H1 (cell line): ENCODE results near the gene RPRD1A. TPM values are rescaled to one million over a fixed set of nuclear protein-coding genes. Genes with fewer than 3 reads are reported as not detected.
A peak's percentile ranks its signal among the peaks of the same experiment; 100 is the strongest.

ENCODE experiments used
- CTCF ChIA-PET: fragments of 300-600 bp; sonication (Branson Sonifier 250); formaldehyde crosslinking; loops from one replicate; lab custom pipeline; 2021; ENCODE audit not compliant: partially characterized antibody; lab: Charles Lee
- POLR2A ChIA-PET: fragments of 300-600 bp; sonication (Branson Sonifier 250); formaldehyde crosslinking; loops from one replicate; lab custom pipeline; 2021; ENCODE audit warnings: inconsistent platforms; ENCODE audit not compliant: partially characterized antibody; lab: Charles Lee
- DNase-seq, 2 experiments: peaks; one replicate each; pipeline versions ENCODE4 v3.0.0 to v3.0.0-alpha.2; 2010 to 2022; ENCODE audit warnings: low spot score in 2 of 2, low read depth in 1 of 2, mixed read lengths in 1 of 2
- FAIRE-seq: peaks from 2 replicates; lab custom pipeline; 2011; peaks lifted over from hg19 to GRCh38; lab: Jason Lieb, UNC
- H2AFZ ChIP-seq: 2 replicates; pipeline ENCODE4 v1.8.1; 2012; ENCODE audit warnings: low read length, inconsistent platforms
- H2AK5ac ChIP-seq: 2 replicates; pipeline ENCODE4 v1.6.1; 2013; ENCODE audit warnings: low read depth, low read length
- H2BK120ac ChIP-seq: replicated peaks from 2 replicates; pipeline ENCODE3; 2013; ENCODE audit warnings: low read depth, low read length, inconsistent platforms
- H2BK12ac ChIP-seq: 2 replicates; pipeline ENCODE4 v1.6.1; 2013; ENCODE audit warnings: low read depth, low read length
- H2BK15ac ChIP-seq: 2 replicates; pipeline ENCODE4 v1.6.1; 2013; ENCODE audit warnings: low read length
- H2BK20ac ChIP-seq: 2 replicates; pipeline ENCODE4 v1.6.1; 2013; ENCODE audit warnings: low read length
- H2BK5ac ChIP-seq: 2 replicates; pipeline ENCODE4 v1.6.1; 2013; ENCODE audit warnings: low read depth, low read length
- H3K14ac ChIP-seq: 2 replicates; pipeline ENCODE4 v1.6.1; 2013; ENCODE audit warnings: inconsistent platforms; ENCODE audit not compliant: insufficient read length
- H3K18ac ChIP-seq: 2 replicates; pipeline ENCODE4 v1.6.1; 2013; ENCODE audit warnings: low read length; ENCODE audit errors: extremely low read depth
- H3K23ac ChIP-seq: 2 replicates; pipeline ENCODE4 v1.6.1; 2013; ENCODE audit warnings: inconsistent platforms; ENCODE audit not compliant: insufficient read length
- H3K23me2 ChIP-seq: 2 replicates; pipeline ENCODE4 v1.6.1; 2013; ENCODE audit warnings: low read depth, low read length
- H3K27ac ChIP-seq: 2 replicates; pipeline ENCODE4 v1.6.1; 2011; ENCODE audit warnings: low read depth, low read length, inconsistent platforms
- H3K27me3 ChIP-seq, 4 experiments: replicated peaks in 1 of 4; 1 replicate in 1 of 4; 2 replicates in 3 of 4; pipeline versions ENCODE4 v1.6.1 to v1.8.1; 2011 to 2013; ENCODE audit warnings: low read length in 3 of 4, mild to moderate bottlenecking in 3 of 4, inconsistent platforms in 2 of 4, mixed read lengths in 2 of 4, moderate library complexity in 1 of 4; ENCODE audit not compliant: control insufficient read depth in 3 of 4, insufficient read depth in 3 of 4; ENCODE audit errors: extremely low read depth in 1 of 4
- H3K36me3 ChIP-seq, 4 experiments: 2 replicates each; pipeline versions ENCODE4 v1.6.1 to v1.8.1; 2011 to 2013; ENCODE audit warnings: mild to moderate bottlenecking in 4 of 4, low read length in 3 of 4, moderate library complexity in 2 of 4, control low read depth in 1 of 4, inconsistent platforms in 1 of 4; ENCODE audit not compliant: insufficient read depth in 4 of 4, control insufficient read depth in 2 of 4
- H3K4ac ChIP-seq: replicated peaks from 2 replicates; pipeline ENCODE3; 2013; ENCODE audit warnings: low read length, low read depth, mixed read lengths, inconsistent platforms; ENCODE audit not compliant: insufficient read length
- H3K4me1 ChIP-seq, 4 experiments: replicated peaks in 1 of 4; 1 replicate in 1 of 4; 2 replicates in 3 of 4; pipeline versions ENCODE4 v1.6.1 to v1.8.1; 2011 to 2013; ENCODE audit warnings: low read length in 3 of 4, inconsistent platforms in 2 of 4, mixed read lengths in 1 of 4; ENCODE audit not compliant: insufficient read depth in 4 of 4, control insufficient read depth in 3 of 4
- H3K4me2 ChIP-seq, 2 experiments: 2 replicates each; pipeline versions ENCODE4 v1.6.1 to v1.8.1; 2011 to 2013; ENCODE audit warnings: low read depth in 2 of 2, low read length in 2 of 2, control low read depth in 1 of 2, inconsistent platforms in 1 of 2, mild to moderate bottlenecking in 1 of 2; ENCODE audit not compliant: insufficient read depth in 1 of 2
- H3K4me3 ChIP-seq, 4 experiments: fragments of 200-600, 300-600 bp in 1 of 4; sonication (generic), shearing (Covaris generic), sonication (Bioruptor Twin) in 1 of 4; 2 replicates each; pipeline versions ENCODE4 v1.5.1 to v1.8.1; 2011 to 2016; ENCODE audit warnings: low read length in 4 of 4, low read depth in 3 of 4, control low read depth in 2 of 4, inconsistent platforms in 2 of 4, mild to moderate bottlenecking in 2 of 4, mixed read lengths in 1 of 4, moderate library complexity in 1 of 4; ENCODE audit not compliant: insufficient read depth in 2 of 4; ENCODE audit errors: extremely low read depth in 1 of 4
- H3K56ac ChIP-seq: replicated peaks from 2 replicates; pipeline ENCODE3; 2013; ENCODE audit warnings: low read depth, mild to moderate bottlenecking, mixed read lengths, low read length, inconsistent platforms; ENCODE audit not compliant: insufficient read length
- H3K79me1 ChIP-seq: 2 replicates; pipeline ENCODE4 v1.6.1; 2013; ENCODE audit warnings: low read depth, low read length, control low read depth
- H3K79me2 ChIP-seq, 2 experiments: 2 replicates each; pipeline versions ENCODE4 v1.6.1 to v1.8.1; 2012 to 2013; ENCODE audit warnings: low read length in 2 of 2, mild to moderate bottlenecking in 2 of 2, inconsistent platforms in 1 of 2; ENCODE audit not compliant: insufficient read depth in 2 of 2, control insufficient read depth in 1 of 2
- H3K9ac ChIP-seq, 4 experiments: replicated peaks in 1 of 4; 1 replicate in 1 of 4; 2 replicates in 3 of 4; pipeline versions ENCODE4 v1.6.1 to v1.8.1; 2011 to 2013; ENCODE audit warnings: low read depth in 3 of 4, low read length in 3 of 4, control low read depth in 2 of 4, mild to moderate bottlenecking in 2 of 4, moderate library complexity in 2 of 4, inconsistent platforms in 1 of 4; ENCODE audit errors: extremely low read depth in 1 of 4
- H3K9me3 ChIP-seq, 2 experiments: 2 replicates each; pipeline versions ENCODE4 v1.6.1 to v1.8.1; 2012 to 2013; ENCODE audit warnings: mild to moderate bottlenecking in 2 of 2, moderate library complexity in 2 of 2, control low read depth in 1 of 2, inconsistent platforms in 1 of 2, low read depth in 1 of 2, low read length in 1 of 2, mixed read lengths in 1 of 2; ENCODE audit not compliant: insufficient read depth in 2 of 2
- H4K20me1 ChIP-seq, 2 experiments: replicated peaks in 1 of 2; 2 replicates each; pipeline versions ENCODE3 to v1.8.1; 2011 to 2013; ENCODE audit warnings: inconsistent platforms in 2 of 2, low read length in 2 of 2, mild to moderate bottlenecking in 1 of 2; ENCODE audit not compliant: insufficient read depth in 2 of 2, control insufficient read depth in 1 of 2
- H4K5ac ChIP-seq: 2 replicates; pipeline ENCODE4 v1.6.1; 2013; ENCODE audit warnings: low read length, low read depth, mixed read lengths, inconsistent platforms; ENCODE audit not compliant: insufficient read length
- H4K8ac ChIP-seq: 2 replicates; pipeline ENCODE4 v1.8.0; 2013; ENCODE audit warnings: mild to moderate bottlenecking, moderate library complexity, low read length, inconsistent platforms; ENCODE audit not compliant: insufficient read depth; ENCODE audit errors: extremely low read depth
- H4K91ac ChIP-seq: replicated peaks from 2 replicates; pipeline ENCODE3; 2013; ENCODE audit warnings: low read length, mixed read lengths, inconsistent platforms; ENCODE audit not compliant: insufficient read length
- ASH2L ChIP-seq: fragments of 200-600, 300-600 bp; sonication (generic); IDR thresholded peaks from one replicate; pipeline ENCODE4 v1.7.1; 2017; ENCODE audit warnings: low read length
- CHD2 ChIP-seq: IDR thresholded peaks from 2 replicates; pipeline ENCODE4 v1.6.1; 2012; ENCODE audit warnings: low read length, improper control_type of control experiment
- E2F6 ChIP-seq: IDR thresholded peaks from 2 replicates; pipeline ENCODE4 v1.6.1; 2012; ENCODE audit warnings: inconsistent platforms
- GTF2F1 ChIP-seq: IDR thresholded peaks from 2 replicates; pipeline ENCODE4 v1.6.1; 2012; ENCODE audit warnings: low read depth, low read length, improper control_type of control experiment, borderline replicate concordance
- KDM1A ChIP-seq: fragments of 200-600, 300-600 bp; sonication (generic); IDR thresholded peaks from 2 replicates; pipeline ENCODE4 v1.7.1; 2016; ENCODE audit warnings: mild to moderate bottlenecking, low read length, borderline replicate concordance
- POLR2A ChIP-seq, 2 experiments: IDR thresholded peaks; 1 replicate in 1 of 2; 2 replicates in 1 of 2; pipeline ENCODE4 v1.6.1; 2011; ENCODE audit warnings: low read depth in 2 of 2, low read length in 2 of 2, mild to moderate bottlenecking in 2 of 2; ENCODE audit errors: control extremely low read depth in 1 of 2
- POU5F1 ChIP-seq: IDR thresholded peaks from 2 replicates; pipeline ENCODE4 v1.6.1; 2011; ENCODE audit warnings: low read depth, mild to moderate bottlenecking, low read length, moderate library complexity
- RAD21 ChIP-seq, 2 experiments: IDR thresholded peaks in 1 of 2; conservative IDR thresholded peaks in 1 of 2; 2 replicates each; pipeline ENCODE4 v1.6.1; 2011; ENCODE audit warnings: low read depth in 2 of 2, low read length in 2 of 2, improper control_type of control experiment in 1 of 2, inconsistent platforms in 1 of 2, mild to moderate bottlenecking in 1 of 2, moderate library complexity in 1 of 2
- SRF ChIP-seq: IDR thresholded peaks from 2 replicates; pipeline ENCODE4 v1.6.1; 2011; ENCODE audit warnings: mild to moderate bottlenecking, low read depth, low read length, moderate library complexity
- TAF1 ChIP-seq: IDR thresholded peaks from 2 replicates; pipeline ENCODE4 v1.6.1; 2011; ENCODE audit warnings: mild to moderate bottlenecking, low read depth, low read length
- YY1 ChIP-seq: IDR thresholded peaks from 2 replicates; pipeline ENCODE4 v1.6.1; 2011; ENCODE audit warnings: low read depth, mild to moderate bottlenecking, low read length
- WGBS, 2 experiments: shearing (Covaris generic) in 1 of 2; methylation state at CpG; one replicate each; pipeline versions ENCODE4 v1.1.6 to v1.1.7; 2013 to 2015; ENCODE audit warnings: low lambda C conversion rate in 2 of 2, mixed read lengths in 2 of 2, inconsistent platforms in 1 of 2, low coverage in 1 of 2, missing lambda C conversion rate in 1 of 2; ENCODE audit not compliant: insufficient replicate concordance in 2 of 2, insufficient coverage in 1 of 2, insufficient read length in 1 of 2; ENCODE audit errors: extremely low coverage in 1 of 2, missing lambda C conversion rate in 1 of 2; 5-methylcytosine and 5-hydroxymethylcytosine counted together
- polyA plus RNA-seq, 7 experiments: library from polyadenylated mRNA; depleted of rRNA in 3 of 7; stranded (reverse) in 5 of 7; unstranded in 2 of 7; fragments of >200 nt in 5 of 7; fragments of 200-250 nt in 2 of 7; gene quantifications; 1 replicate in 5 of 7; 2 replicates in 1 of 7; 4 replicates in 1 of 7; pipeline versions ENCODE4 v1.2.1 to v1.2.3, GENCODE V29; 2011 to 2013; ENCODE audit warnings: missing spikeins in 2 of 7, mixed read lengths in 2 of 7
- total RNA-seq: library from RNA; stranded (reverse); fragmentation: NEBNext Ultra II Directional; extraction: Animal tissue kit (Norgen Biotek cat#: 25700); gene quantifications from 2 replicates; pipeline ENCODE4 v1.2.1, GENCODE V29; 2021

The RPRD1A gene
- total and polyA plus RNA-seq, 2 of the 8 experiments (the other 6 are each of a cell fraction or from before 2014, with no cell fraction given), result 40.5 to 106 TPM

DNA sequence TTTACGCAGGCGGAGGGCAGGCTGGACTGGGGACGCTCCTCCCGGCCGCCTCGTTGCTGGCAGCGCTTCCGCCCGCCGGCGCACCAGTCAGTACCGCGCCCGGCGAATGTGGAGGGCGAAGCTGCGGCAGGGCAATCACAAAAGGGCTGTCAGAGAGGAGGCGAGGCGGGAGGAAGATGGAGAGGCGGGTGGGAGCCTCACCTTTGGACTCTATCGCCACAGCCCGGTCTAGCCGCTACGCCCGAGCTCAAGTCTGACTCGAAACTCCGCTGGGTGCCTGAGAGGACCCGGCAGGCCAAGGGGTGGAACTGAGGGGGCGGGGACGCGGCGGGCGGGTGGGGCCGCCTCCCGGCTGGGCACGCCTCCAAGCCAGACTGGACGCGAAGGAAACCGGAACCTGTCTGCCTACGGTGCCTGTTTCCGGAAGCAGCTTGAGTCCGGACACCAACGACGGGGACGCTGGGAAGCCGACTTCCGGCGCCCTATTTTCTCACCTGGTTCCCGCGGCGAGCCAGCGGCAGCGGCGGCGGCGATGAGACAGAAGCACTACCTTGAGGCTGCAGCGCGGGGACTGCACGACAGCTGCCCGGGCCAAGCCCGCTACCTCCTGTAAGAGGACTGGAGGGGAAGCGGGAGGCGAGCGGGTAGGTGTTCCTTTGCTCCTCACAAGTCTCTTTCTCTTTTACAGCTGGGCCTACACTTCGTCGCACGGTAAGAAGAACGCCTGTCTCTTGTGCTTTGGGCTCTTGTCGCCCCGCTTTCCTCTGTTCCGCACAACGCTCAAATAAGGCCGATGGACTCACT, 95.0 kb downstream of the RPRD1A start, which contains the start of gene RMP24:
Gene RMP24 (plus strand): TSS at position 483 of the 804 bp plus-strand sequence.
- Histone ChIP-seq H3K14ac (no peak within 1 kb of the TSS), H3K27me3 (no peaks in the 10 kb centered on the region), H3K4me1 (peaks cover 0 to 4% (median 2%) of the 10 kb centered on the region in 4 experiments; a peak in 2 of 7 replicates), H2BK12ac (no peak within 1 kb of the TSS), H3K23ac (no peak within 1 kb of the TSS), H2AFZ (peak within 1 kb of the TSS; percentile 88), H3K56ac (peak within 1 kb of the TSS; percentile 32), H3K9ac (peak within 1 kb of the TSS; percentile 80 to 94 (median 88)), H3K4me2 (peak within 1 kb of the TSS; percentile 81 to 87), H4K8ac (peak within 1 kb of the TSS; percentile 88), H2BK5ac (peak within 1 kb of the TSS; percentile 85), H3K18ac (peak within 1 kb of the TSS; percentile 43; the same call in 1 of the 2 replicates), H3K4ac (no peak within 1 kb of the TSS), H3K23me2 (peaks cover 6% of the 10 kb centered on the region), H2BK20ac (no peak within 1 kb of the TSS), H3K36me3 (peaks cover 4 to 33% (median 16%) of the 10 kb centered on the region in 4 experiments; a peak in 7 of 8 replicates), H3K4me3 (peak within 1 kb of the TSS; percentile 90 to 98 (median 92)), H2AK5ac (no peak within 1 kb of the TSS), H2BK15ac (no peak within 1 kb of the TSS), H2BK120ac (no peak within 1 kb of the TSS), H3K9me3 (no peaks in the 10 kb centered on the region), H4K5ac (peak within 1 kb of the TSS; percentile 58), H3K79me2 (peaks cover 3 to 22% of the 10 kb centered on the region in 2 experiments; a peak in 3 of 4 replicates), H4K20me1 (no peaks in the 10 kb centered on the region), H3K79me1 (0 out of 2 replicates have a peak, but pooled peaks cover 2% of the 10 kb centered on the region), H4K91ac (peak within 1 kb of the TSS; percentile 5), H3K27ac (peak within 1 kb of the TSS; percentile 71)
- DNase-seq (peak; percentile 89 to 94), FAIRE-seq (no peak)
- CTCF ChIA-PET, result interaction anchor here (0.9 to 1.5 kb wide), 4 partner anchors 216 to 586 kb away, joined by 3 to 4 read pairs (median 3); no protein-coding TSS in a partner anchor
- POLR2A ChIA-PET, result interaction anchor here (0.9 to 2.2 kb wide), 11 partner anchors 11 to 731 kb away, joined by 3 to 10 read pairs (median 3); partner anchors contain the start of genes ZNF397 and ZSCAN30
- 1% methylated on average over 66 of the region's 73 CpGs; no CpG with 5 or more reads in 1 of the 2 experiments for WGBS, 2 experiments
- peak; percentile 91 for TF ChIP-seq ASH2L
- 0 out of 2 replicates have a peak, but pooled peaks have one; percentile 2 for TF ChIP-seq KDM1A
- peak; percentile 64 to 84 for TF ChIP-seq POLR2A (IDR thresholded peaks at IDR 0.05; ENCODE audit: control extremely low read depth in 1 of 2, low read depth in 2 of 2, low read length in 2 of 2)
- peak; percentile 71 for TF ChIP-seq SRF
- peak in 1 of 2 experiments; percentile 18; a peak in 1 of 4 replicates for TF ChIP-seq RAD21 (IDR thresholded peaks at IDR 0.05 in 1 of 2, conservative IDR thresholded peaks at IDR 0.05 in 1 of 2; ENCODE audit: low read depth in 2 of 2, low read length in 2 of 2)
- TF ChIP-seq E2F6, result peak; percentile 55; the same call in 1 of the 2 replicates
- 0 out of 2 replicates have a peak, but pooled peaks have one; percentile 13 for TF ChIP-seq YY1
- TF ChIP-seq TAF1, result peak; percentile 97
- TF ChIP-seq CHD2, result peak; percentile 68
- TF ChIP-seq GTF2F1, result no peak; the same call in 1 of the 2 replicates
- no peak for TF ChIP-seq POU5F1
